GM19240 (cell line): ENCODE data around the gene PJA1.

Source experiments
- DNase-seq: peaks from one replicate; pipeline ENCODE4 v3.0.0; 2011; ENCODE audit warnings: low spot score; ENCODE audit not compliant: insufficient read length

PJA1 gene

GRCh38 chrX:69143530-69143929, 21.7 kb downstream of the PJA1 start:
- no peak for DNase-seq

- no peak for DNase-seq
Observed at GRCh38 chrX:69142788-69143469, 22.3 kb downstream of the PJA1 start.

GRCh38 chrX:69140837-69141236, 24.4 kb downstream of the PJA1 start:
- no peak for DNase-seq

GRCh38 chrX:69139516-69139915, 25.7 kb downstream of the PJA1 start:
- DNase-seq: no peak

- no peak for DNase-seq
Observed at GRCh38 chrX:69138512-69138911, 26.7 kb downstream of the PJA1 start.

- no peak for DNase-seq
Observed at GRCh38 chrX:69138118-69138390, 27.2 kb downstream of the PJA1 start.

GRCh38 chrX:69137371-69138117, 27.7 kb downstream of the PJA1 start:
- no peak for DNase-seq

- DNase-seq: no peak
Observed at GRCh38 chrX:69136546-69137331, 28.5 kb downstream of the PJA1 start.

- no peak for DNase-seq
Observed at GRCh38 chrX:69133921-69134542, 31.2 kb downstream of the PJA1 start.

GRCh38 chrX:69131886-69132285, 33.4 kb downstream of the PJA1 start:
- DNase-seq: no peak

GRCh38 chrX:69130439-69130838, 34.8 kb downstream of the PJA1 start:
- DNase-seq: no peak

GRCh38 chrX:69128588-69128987, 36.7 kb downstream of the PJA1 start:
- DNase-seq: no peak

GRCh38 chrX:69127466-69127865, 37.8 kb downstream of the PJA1 start:
- DNase-seq: no peak

- DNase-seq: no peak
Observed at GRCh38 chrX:69126642-69127041, 38.6 kb downstream of the PJA1 start.

- DNase-seq: no peak
Observed at GRCh38 chrX:69125094-69125493, 40.2 kb downstream of the PJA1 start.

GRCh38 chrX:69124108-69124507, 41.1 kb downstream of the PJA1 start:
- DNase-seq: no peak

GRCh38 chrX:69123481-69123880, 41.8 kb downstream of the PJA1 start:
- DNase-seq: no peak

GRCh38 chrX:69121321-69122000, 43.8 kb downstream of the PJA1 start:
- no peak for DNase-seq

GRCh38 chrX:69120476-69120875, 44.8 kb downstream of the PJA1 start:
- DNase-seq: no peak

- DNase-seq: no peak
Observed at GRCh38 chrX:69119122-69119521, 46.1 kb downstream of the PJA1 start.

- DNase-seq: no peak
Observed at GRCh38 chrX:69117876-69118526, 47.3 kb downstream of the PJA1 start.
